Measurements from ENCODE around the gene TTLL11. TPM values are rescaled to one million over a fixed set of nuclear protein-coding genes. Genes with fewer than 3 reads are reported as not detected.

Gene TTLL11
- total and polyA plus RNA-seq, 2 experiments from 2014 or later = 5.1 to 6.3 TPM

DNA sequence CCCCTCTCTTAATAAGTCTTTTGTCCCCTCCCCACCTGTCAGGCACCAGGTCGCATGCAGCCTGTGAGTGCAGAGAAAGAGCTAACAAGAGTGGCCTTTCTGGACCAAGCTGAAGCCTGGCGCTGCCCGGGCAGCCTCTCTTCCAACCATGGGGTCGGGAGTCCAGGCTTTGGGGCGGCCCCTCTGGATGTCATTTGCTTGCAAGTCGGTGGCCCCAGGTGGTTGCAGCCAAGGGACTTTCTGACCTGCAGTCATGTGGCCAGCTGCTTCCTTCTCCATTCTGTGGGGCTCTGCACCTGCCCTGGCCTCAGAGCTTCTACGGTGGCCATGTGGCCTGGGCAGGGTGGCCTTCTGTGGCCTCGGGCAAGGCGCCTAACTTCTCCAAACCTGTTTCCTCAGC, 282.0 kb downstream of the TTLL11 start:
- no peaks in the 10 kb centered on the region for H3K79me2 ChIP-seq (ENCODE audit: insufficient read depth)
- WGBS, 2 experiments (ENCODE audit: low coverage in 1 of 2, low lambda C conversion rate in 2 of 2, missing lambda C conversion rate in 2 of 2) = 81 to 82% methylated on average over 9 of the region's 9 CpGs
- no peaks in the 10 kb centered on the region for H3K27me3 ChIP-seq (replicated peaks; ENCODE audit: insufficient read depth)
- H3K36me3 ChIP-seq (ENCODE audit: low read depth) = no peaks in the 10 kb centered on the region
- H2AFZ ChIP-seq = no peak overlapping the region
- no peaks in the 10 kb centered on the region for H3K4me1 ChIP-seq (ENCODE audit: insufficient read depth)
- no peak overlapping the region for H3K9ac ChIP-seq
- no peak for DNase-seq
- no peak overlapping the region for H3K27ac ChIP-seq
- in situ Hi-C loops (cut with MboI) = no loop called here
- H4K20me1 ChIP-seq (ENCODE audit: insufficient read depth) = no peaks in the 10 kb centered on the region
- no peaks in the 10 kb centered on the region for H3F3A ChIP-seq (ENCODE audit: insufficient read depth)
- H3K4me2 ChIP-seq (ENCODE audit: unreplicated experiment) = no peak overlapping the region
- TF ChIP-seq EZH2phosphoT487 (IDR thresholded peaks at IDR 0.05; ENCODE audit: insufficient read depth, low read depth) = no peak
- TF ChIP-seq EZH2 (IDR thresholded peaks at IDR 0.05; ENCODE audit: insufficient read depth, poor library complexity, severe bottlenecking) = no peak
- no peaks in the 10 kb centered on the region for H3K9me3 ChIP-seq (ENCODE audit: low read depth)
- no peak overlapping the region for H3K4me3 ChIP-seq
- no peaks in the 10 kb centered on the region for H3K9me2 ChIP-seq (ENCODE audit: insufficient read depth)

- WGBS, 2 experiments (ENCODE audit: low coverage in 1 of 2, low lambda C conversion rate in 2 of 2, missing lambda C conversion rate in 2 of 2) = 72 to 86% methylated on average over 2 to 3 of the region's 3 CpGs
- in situ Hi-C loops (cut with MboI) = no loop called here
- H3K4me1 ChIP-seq (ENCODE audit: insufficient read depth) = no peaks in the 10 kb centered on the region
- H2AFZ ChIP-seq = no peak overlapping the region
- no peaks in the 10 kb centered on the region for H3K36me3 ChIP-seq (ENCODE audit: low read depth)
- H3K4me2 ChIP-seq (ENCODE audit: unreplicated experiment) = no peak overlapping the region
- no peak overlapping the region for H3K9ac ChIP-seq
- H3K27me3 ChIP-seq (replicated peaks; ENCODE audit: insufficient read depth) = no peaks in the 10 kb centered on the region
- H3K9me2 ChIP-seq (ENCODE audit: insufficient read depth) = no peaks in the 10 kb centered on the region
- no peak overlapping the region for H3K4me3 ChIP-seq
- no peaks in the 10 kb centered on the region for H3F3A ChIP-seq (ENCODE audit: insufficient read depth)
- no peaks in the 10 kb centered on the region for H3K9me3 ChIP-seq (ENCODE audit: low read depth)
- no peak overlapping the region for H3K27ac ChIP-seq
- no peaks in the 10 kb centered on the region for H3K79me2 ChIP-seq (ENCODE audit: insufficient read depth)
- DNase-seq = no peak
- no peaks in the 10 kb centered on the region for H4K20me1 ChIP-seq (ENCODE audit: insufficient read depth)
- TF ChIP-seq EZH2 (IDR thresholded peaks at IDR 0.05; ENCODE audit: insufficient read depth, poor library complexity, severe bottlenecking) (no peak), EZH2phosphoT487 (IDR thresholded peaks at IDR 0.05; ENCODE audit: insufficient read depth, low read depth) (no peak)
Observed at GRCh38 chr9:121810489-121810888, 282.6 kb downstream of the TTLL11 start.

- in situ Hi-C loops (cut with MboI) = no loop called here
- no peak for DNase-seq
- Histone ChIP-seq H3K27me3 (replicated peaks; ENCODE audit: insufficient read depth) (no peaks in the 10 kb centered on the region), H3K4me1 (ENCODE audit: insufficient read depth) (no peaks in the 10 kb centered on the region), H3K27ac (no peak overlapping the region), H2AFZ (no peak overlapping the region), H3K4me3 (no peak overlapping the region), H3F3A (ENCODE audit: insufficient read depth) (no peaks in the 10 kb centered on the region), H3K36me3 (ENCODE audit: low read depth) (no peaks in the 10 kb centered on the region), H3K4me2 (ENCODE audit: unreplicated experiment) (no peak overlapping the region), H3K9ac (no peak overlapping the region), H4K20me1 (ENCODE audit: insufficient read depth) (no peaks in the 10 kb centered on the region), H3K9me3 (ENCODE audit: low read depth) (no peaks in the 10 kb centered on the region), H3K9me2 (ENCODE audit: insufficient read depth) (no peaks in the 10 kb centered on the region), H3K79me2 (ENCODE audit: insufficient read depth) (no peaks in the 10 kb centered on the region)
- no peak for TF ChIP-seq EZH2phosphoT487 (IDR thresholded peaks at IDR 0.05; ENCODE audit: insufficient read depth, low read depth)
- no peak for TF ChIP-seq EZH2 (IDR thresholded peaks at IDR 0.05; ENCODE audit: insufficient read depth, poor library complexity, severe bottlenecking)
- WGBS, 2 experiments (ENCODE audit: low coverage in 1 of 2, low lambda C conversion rate in 2 of 2, missing lambda C conversion rate in 2 of 2) = 72 to 76% methylated on average over 15 of the region's 15 CpGs
Observed at GRCh38 chr9:121809356-121810050, 283.6 kb downstream of the TTLL11 start.

GRCh38 chr9:121808781-121809180, 284.3 kb downstream of the TTLL11 start:
- Histone ChIP-seq H3K79me2 (ENCODE audit: insufficient read depth) (no peaks in the 10 kb centered on the region), H3F3A (ENCODE audit: insufficient read depth) (no peaks in the 10 kb centered on the region), H3K4me3 (no peak overlapping the region), H3K36me3 (ENCODE audit: low read depth) (no peaks in the 10 kb centered on the region), H3K9me2 (ENCODE audit: insufficient read depth) (no peaks in the 10 kb centered on the region), H3K4me2 (ENCODE audit: unreplicated experiment) (no peak overlapping the region), H4K20me1 (ENCODE audit: insufficient read depth) (no peaks in the 10 kb centered on the region), H3K9me3 (ENCODE audit: low read depth) (no peaks in the 10 kb centered on the region), H3K9ac (no peak overlapping the region), H2AFZ (no peak overlapping the region), H3K27me3 (replicated peaks; ENCODE audit: insufficient read depth) (no peaks in the 10 kb centered on the region), H3K4me1 (ENCODE audit: insufficient read depth) (no peaks in the 10 kb centered on the region), H3K27ac (no peak overlapping the region)
- TF ChIP-seq EZH2phosphoT487 (IDR thresholded peaks at IDR 0.05; ENCODE audit: insufficient read depth, low read depth) = no peak
- no peak for TF ChIP-seq EZH2 (IDR thresholded peaks at IDR 0.05; ENCODE audit: insufficient read depth, poor library complexity, severe bottlenecking)
- in situ Hi-C loops (cut with MboI) = no loop called here
- DNase-seq = no peak
- WGBS, 2 experiments (ENCODE audit: low coverage in 1 of 2, low lambda C conversion rate in 2 of 2, missing lambda C conversion rate in 2 of 2) = 50 to 56% methylated on average over 3 to 4 of the region's 4 CpGs
